TTC549 (cell line): ENCODE results near the gene DERL2.

ENCODE experiments used
- FAIRE-seq: peaks from 2 replicates; lab custom pipeline; 2012; peaks lifted over from hg19 to GRCh38; lab: Jason Lieb, UNC

The DERL2 gene

GRCh38 chr17:5500589-5501391 is 14.8 kb upstream of the DERL2 start:
- FAIRE-seq = peak; percentile 61

- FAIRE-seq = no peak
These were observed 14.2 kb upstream of the DERL2 start for GRCh38 chr17:5500247-5500588.

- no peak for FAIRE-seq
These were observed 13.7 kb upstream of the DERL2 start for GRCh38 chr17:5499476-5500231.

GRCh38 chr17:5492970-5493369 is 7.0 kb upstream of the DERL2 start:
- no peak for FAIRE-seq

GRCh38 chr17:5488752-5489151 is 2.8 kb upstream of the DERL2 start:
- no peak for FAIRE-seq

GRCh38 chr17:5486206-5487124 is 487 bp upstream of the DERL2 start, which contains the start of gene MIS12:
Gene MIS12, plus strand, starts transcription at chr17:5486566. Its CDS starts 2,297 bp downstream, at chr17:5488863.
- peak; percentile 56 for FAIRE-seq

- FAIRE-seq = no peak
These were observed 4.5 kb downstream of the DERL2 start for GRCh38 chr17:5481451-5481850.

- FAIRE-seq = no peak
These were observed 5.0 kb downstream of the DERL2 start for GRCh38 chr17:5480962-5481361.

GRCh38 chr17:5478992-5479391 is 7.0 kb downstream of the DERL2 start:
- no peak for FAIRE-seq

- no peak for FAIRE-seq
These were observed 12.1 kb downstream of the DERL2 start for GRCh38 chr17:5473906-5474305.

- FAIRE-seq = no peak
These were observed 13.5 kb downstream of the DERL2 start for GRCh38 chr17:5472511-5472910.

- no peak for FAIRE-seq
These were observed 17.9 kb downstream of the DERL2 start for GRCh38 chr17:5468075-5468473.

GRCh38 chr17:5467416-5467815 is 18.6 kb downstream of the DERL2 start:
- no peak for FAIRE-seq

- no peak for FAIRE-seq
These were observed 19.7 kb downstream of the DERL2 start for GRCh38 chr17:5466295-5466694.

- no peak for FAIRE-seq
These were observed 21.1 kb downstream of the DERL2 start for GRCh38 chr17:5464717-5465507.

- no peak for FAIRE-seq
These were observed 39.2 kb downstream of the DERL2 start for GRCh38 chr17:5446786-5447185.

GRCh38 chr17:5444209-5444608 is 41.8 kb downstream of the DERL2 start:
- FAIRE-seq = no peak

GRCh38 chr17:5443728-5444127 is 42.2 kb downstream of the DERL2 start:
- no peak for FAIRE-seq

- FAIRE-seq = no peak
These were observed 46.6 kb downstream of the DERL2 start for GRCh38 chr17:5439446-5439764.

GRCh38 chr17:5438716-5439445 is 47.1 kb downstream of the DERL2 start, which contains the start of gene C1QBP:
Gene C1QBP, minus strand, starts transcription at chr17:5439155. Its CDS starts 82 bp downstream, at chr17:5439073.
- peak; percentile 33 for FAIRE-seq

GRCh38 chr17:5437721-5438317 is 48.2 kb downstream of the DERL2 start:
- no peak for FAIRE-seq
